Mammary epithelial cell (primary cell): ENCODE data around the gene DHH.

Experiments used
- CTCF ChIP-seq, 2 donors: IDR thresholded peaks in 1 of 2; conservative IDR thresholded peaks in 1 of 2; 2 replicates each; pipeline ENCODE4 v1.5.1; 2011 to 2012; ENCODE audit warnings: inconsistent platforms in 2 of 2, low read length in 2 of 2, mild to moderate bottlenecking in 2 of 2, control low read depth in 1 of 2, low read depth in 1 of 2; ENCODE audit not compliant: insufficient read depth in 1 of 2; ENCODE audit errors: extremely low read depth in 1 of 2
- EZH2 ChIP-seq: IDR thresholded peaks from 2 replicates; pipeline ENCODE4 v1.6.1; 2012; ENCODE audit warnings: low read length, inconsistent platforms, borderline replicate concordance

- TF ChIP-seq CTCF (conservative IDR thresholded peaks at IDR 0.05 in 1 of 2, IDR thresholded peaks at IDR 0.05 in 1 of 2; ENCODE audit: extremely low read depth in 1 of 2, insufficient read depth in 1 of 2, low read depth in 1 of 2, low read length in 2 of 2) (no peak), EZH2 (no peak)
Observed at GRCh38 chr12:49093792-49094159, 825 bp downstream of the DHH start.
